Liver (tissue), 9 donors: ENCODE measurements around the gene ATXN1. TPM values are rescaled to one million over a fixed set of nuclear protein-coding genes. Genes with fewer than 3 reads are reported as not detected.

Experiments used
- DNase-seq: peaks from one replicate; pipeline ENCODE4 v3.0.0-alpha.2; 2017; ENCODE audit warnings: low spot score
- H3K27ac ChIP-seq, 2 donors: one replicate each; pipeline ENCODE4 v1.7.0; 2013; ENCODE audit warnings: inconsistent platforms in 2 of 2, low read length in 2 of 2, control low read depth in 1 of 2, low read depth in 1 of 2, mild to moderate bottlenecking in 1 of 2
- H3K27me3 ChIP-seq, 4 donors: one replicate each; pipeline versions ENCODE4 v1.6.1 to v1.7.0; 2013; ENCODE audit warnings: low read length in 3 of 4, inconsistent platforms in 1 of 4, mild to moderate bottlenecking in 1 of 4, moderate library complexity in 1 of 4; ENCODE audit not compliant: control insufficient read depth in 4 of 4, insufficient read depth in 4 of 4
- H3K36me3 ChIP-seq, 4 donors: one replicate each; pipeline versions ENCODE4 v1.6.1 to v1.7.0; 2013; ENCODE audit warnings: low read length in 3 of 4, mild to moderate bottlenecking in 3 of 4, low read depth in 1 of 4, moderate library complexity in 1 of 4; ENCODE audit not compliant: control insufficient read depth in 4 of 4, insufficient read depth in 3 of 4
- H3K4me1 ChIP-seq, 4 donors: one replicate each; pipeline versions ENCODE4 v1.6.1 to v1.7.0; 2013; ENCODE audit warnings: low read length in 3 of 4, mild to moderate bottlenecking in 3 of 4, moderate library complexity in 1 of 4; ENCODE audit not compliant: control insufficient read depth in 4 of 4, insufficient read depth in 4 of 4
- H3K4me3 ChIP-seq, 3 donors: one replicate each; pipeline versions ENCODE4 v1.6.1 to v1.7.0; 2013; ENCODE audit warnings: low read length in 3 of 3, control low read depth in 1 of 3, low read depth in 1 of 3, mild to moderate bottlenecking in 1 of 3
- H3K9ac ChIP-seq, 2 donors: one replicate each; pipeline ENCODE4 v1.7.0; 2013; ENCODE audit warnings: low read length in 2 of 2, mild to moderate bottlenecking in 2 of 2, moderate library complexity in 2 of 2, control low read depth in 1 of 2, low read depth in 1 of 2
- H3K9me3 ChIP-seq, 4 donors: one replicate each; pipeline versions ENCODE4 v1.6.1 to v1.7.0; 2013; ENCODE audit warnings: low read length in 3 of 4; ENCODE audit not compliant: control insufficient read depth in 4 of 4
- ATF3 ChIP-seq: IDR thresholded peaks from 2 replicates; pipeline ENCODE4 v1.6.1; 2016; ENCODE audit warnings: antibody characterized with exemption
- EGR1 ChIP-seq, 2 donors: IDR thresholded peaks; 2 replicates each; pipeline ENCODE4 v1.6.1; 2016 to 2018; ENCODE audit warnings: antibody characterized with exemption in 2 of 2, low read depth in 2 of 2
- FOXA1 ChIP-seq: IDR thresholded peaks from 2 replicates; pipeline ENCODE4 v1.6.1; 2016; ENCODE audit warnings: antibody characterized with exemption
- FOXA2 ChIP-seq: IDR thresholded peaks from 2 replicates; pipeline ENCODE4 v1.6.1; 2016; ENCODE audit warnings: antibody characterized with exemption
- GABPA ChIP-seq, 2 donors: IDR thresholded peaks in 1 of 2; conservative IDR thresholded peaks in 1 of 2; 2 replicates each; pipeline ENCODE4 v1.6.1; 2016; ENCODE audit warnings: antibody characterized with exemption in 2 of 2, mild to moderate bottlenecking in 1 of 2, moderate library complexity in 1 of 2
- HNF4A ChIP-seq, 2 donors: conservative IDR thresholded peaks; 2 replicates each; pipeline ENCODE4 v1.6.1; 2016; ENCODE audit warnings: antibody characterized with exemption in 2 of 2, mild to moderate bottlenecking in 2 of 2
- HNF4G ChIP-seq: IDR thresholded peaks from 2 replicates; pipeline ENCODE4 v1.6.1; 2016; ENCODE audit warnings: antibody characterized with exemption
- NR2F2 ChIP-seq: IDR thresholded peaks from 2 replicates; pipeline ENCODE4 v1.6.1; 2016; ENCODE audit warnings: antibody characterized with exemption
- REST ChIP-seq: IDR thresholded peaks from 2 replicates; pipeline ENCODE4 v1.6.1; 2016; ENCODE audit warnings: antibody characterized with exemption, mild to moderate bottlenecking
- SP1 ChIP-seq: IDR thresholded peaks from 2 replicates; pipeline ENCODE4 v1.6.1; 2018; ENCODE audit warnings: antibody characterized with exemption, mild to moderate bottlenecking
- TAF1 ChIP-seq: conservative IDR thresholded peaks from 2 replicates; pipeline ENCODE4 v1.6.1; 2016; ENCODE audit warnings: antibody characterized with exemption, mild to moderate bottlenecking
- ZBTB33 ChIP-seq: IDR thresholded peaks from 2 replicates; pipeline ENCODE4 v1.6.1; 2016; ENCODE audit warnings: antibody characterized with exemption
- WGBS: extraction: QIAGEN DNeasy Blood & Tissue Kit; methylation state at CpG from one replicate; pipeline ENCODE4 v1.1.7; 2013; 5-methylcytosine and 5-hydroxymethylcytosine counted together
- polyA plus RNA-seq, 2 donors: library from polyadenylated mRNA; stranded (reverse) in 1 of 2; unstranded in 1 of 2; fragments of 200-250 nt in 1 of 2; fragments of >200 nt in 1 of 2; fragmentation: Nextera tagmentation in 1 of 2; extraction: Ambion mirVana in 1 of 2; gene quantifications; one replicate each; pipeline versions ENCODE4 v1.2.1 to v1.2.3, GENCODE V29; 2013 to 2015
- total RNA-seq, 2 donors: library from RNA; depleted of rRNA; stranded (reverse); fragments of >200 nt; gene quantifications; one replicate each; pipeline ENCODE4 v1.2.3, GENCODE V29; 2014
- TF ChIP-seq, protein P1 (sequence below): fragments of 150-350 bp; IDR thresholded peaks from 2 replicates; pipeline ENCODE4 v1.5.1; 2017; ENCODE audit warnings: improper control_type of control experiment, low read depth, low read length; ENCODE audit not compliant: missing input control
- TF ChIP-seq, protein P2 (sequence below): IDR thresholded peaks from 2 replicates; pipeline ENCODE4 v1.6.1; 2016; ENCODE audit warnings: antibody characterized with exemption
- donor health status: healthy.
- donor health status: healthy.
- donor health status: healthy.
- donor health status: healthy.
- donor health status: healthy.

ATXN1 gene
- total and polyA plus RNA-seq, 4 donors, result 4.3 to 29.7 (median 8.2) TPM

DNA sequence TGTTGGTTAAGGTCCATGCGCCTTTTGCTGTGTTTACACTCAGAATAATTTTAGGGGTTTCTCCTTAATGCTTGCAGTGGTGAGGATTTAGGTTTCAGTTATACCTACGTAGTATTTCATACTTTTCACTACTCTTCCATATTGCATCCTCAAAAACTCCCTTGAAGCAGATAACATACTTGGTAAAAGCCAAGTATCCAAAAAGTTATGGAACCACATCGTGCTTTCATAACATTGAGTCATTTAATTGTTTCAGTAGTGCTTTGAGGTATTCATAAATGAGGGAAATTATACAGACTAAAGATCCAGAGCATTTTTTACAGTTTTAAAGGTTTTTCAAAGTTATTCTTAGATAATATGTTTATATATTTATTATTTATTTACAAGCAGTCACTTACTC, 4.0 kb upstream of the ATXN1 start:
- no peaks in the 10 kb centered on the region for H3K27me3 ChIP-seq
- H3K4me3 ChIP-seq, result no peak overlapping the region
- H3K9me3 ChIP-seq, result no peaks in the 10 kb centered on the region
- H3K9ac ChIP-seq, result no peak overlapping the region
- 93% methylated on average over 3 of the region's 3 CpGs for WGBS
- TF ChIP-seq SP1 (no peak), REST (no peak), FOXA1 (no peak), FOXA2 (no peak), ATF3 (no peak), GABPA (IDR thresholded peaks at IDR 0.05 in 1 of 2, conservative IDR thresholded peaks at IDR 0.05 in 1 of 2) (no peak), HNF4G (no peak), HNF4A (conservative IDR thresholded peaks at IDR 0.05) (no peak), EGR1 (IDR thresholded peaks at IDR 0.05; ENCODE audit: low read depth in 2 of 2) (no peak), TAF1 (no peak), NR2F2 (no peak), ZBTB33 (no peak)
- TF ChIP-seq, protein P1, sequence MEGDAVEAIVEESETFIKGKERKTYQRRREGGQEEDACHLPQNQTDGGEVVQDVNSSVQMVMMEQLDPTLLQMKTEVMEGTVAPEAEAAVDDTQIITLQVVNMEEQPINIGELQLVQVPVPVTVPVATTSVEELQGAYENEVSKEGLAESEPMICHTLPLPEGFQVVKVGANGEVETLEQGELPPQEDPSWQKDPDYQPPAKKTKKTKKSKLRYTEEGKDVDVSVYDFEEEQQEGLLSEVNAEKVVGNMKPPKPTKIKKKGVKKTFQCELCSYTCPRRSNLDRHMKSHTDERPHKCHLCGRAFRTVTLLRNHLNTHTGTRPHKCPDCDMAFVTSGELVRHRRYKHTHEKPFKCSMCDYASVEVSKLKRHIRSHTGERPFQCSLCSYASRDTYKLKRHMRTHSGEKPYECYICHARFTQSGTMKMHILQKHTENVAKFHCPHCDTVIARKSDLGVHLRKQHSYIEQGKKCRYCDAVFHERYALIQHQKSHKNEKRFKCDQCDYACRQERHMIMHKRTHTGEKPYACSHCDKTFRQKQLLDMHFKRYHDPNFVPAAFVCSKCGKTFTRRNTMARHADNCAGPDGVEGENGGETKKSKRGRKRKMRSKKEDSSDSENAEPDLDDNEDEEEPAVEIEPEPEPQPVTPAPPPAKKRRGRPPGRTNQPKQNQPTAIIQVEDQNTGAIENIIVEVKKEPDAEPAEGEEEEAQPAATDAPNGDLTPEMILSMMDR, result no peak
- TF ChIP-seq, protein P2, sequence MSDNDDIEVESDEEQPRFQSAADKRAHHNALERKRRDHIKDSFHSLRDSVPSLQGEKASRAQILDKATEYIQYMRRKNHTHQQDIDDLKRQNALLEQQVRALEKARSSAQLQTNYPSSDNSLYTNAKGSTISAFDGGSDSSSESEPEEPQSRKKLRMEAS, result no peak
- no peak for DNase-seq
- H3K27ac ChIP-seq, result no peak overlapping the region
- H3K36me3 ChIP-seq, result peaks cover 0 to 5% (median 0%) of the 10 kb centered on the region in 4 donors
- peaks cover 4 to 27% (median 14%) of the 10 kb centered on the region in 4 donors for H3K4me1 ChIP-seq
